ENCODE data around the gene OR51B6. TPM values are rescaled to one million over a fixed set of nuclear protein-coding genes. Genes with fewer than 3 reads are reported as not detected.
"Not testable (repeated sequence)": the region's sequence is repeated elsewhere in the genome, so short reads cannot be mapped to it uniquely, and the experiment has no call there.

OR51B6 gene
- total RNA-seq, 4 donors from 2014 or later = not detected

DNA sequence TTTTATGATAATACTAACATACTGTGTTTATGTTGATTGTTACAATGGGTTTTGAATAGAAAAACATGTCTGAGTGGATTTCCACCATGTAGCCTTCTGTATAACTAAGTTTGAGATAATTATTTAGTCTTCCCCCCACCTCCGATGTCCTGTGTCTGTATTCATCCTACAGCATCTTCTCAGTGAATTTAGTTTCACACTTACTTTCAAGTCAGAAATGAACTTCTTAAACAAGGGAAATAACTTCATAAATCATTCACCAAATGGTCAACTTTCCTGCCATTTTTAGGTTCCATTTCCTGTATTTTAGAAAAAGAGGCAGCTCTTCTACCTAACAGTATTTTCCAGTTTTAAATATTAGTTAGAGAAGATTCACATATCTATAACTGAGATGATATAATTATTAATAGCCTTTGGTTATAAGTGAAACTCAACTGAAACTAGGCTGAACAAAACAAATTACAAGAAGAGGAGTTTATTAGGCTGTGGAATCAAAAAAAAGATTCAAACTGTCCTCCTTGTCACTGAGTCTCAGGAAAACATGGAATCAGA, 11.5 kb upstream of the OR51B6 start:
- intact Hi-C loops (cut with DNase I; ENCODE audit: low total_unique reads) = no loop called here
- 75 to 90% methylated on average over 1 of the region's 1 CpG for WGBS, 2 donors
- TF ChIP-seq, protein P1, sequence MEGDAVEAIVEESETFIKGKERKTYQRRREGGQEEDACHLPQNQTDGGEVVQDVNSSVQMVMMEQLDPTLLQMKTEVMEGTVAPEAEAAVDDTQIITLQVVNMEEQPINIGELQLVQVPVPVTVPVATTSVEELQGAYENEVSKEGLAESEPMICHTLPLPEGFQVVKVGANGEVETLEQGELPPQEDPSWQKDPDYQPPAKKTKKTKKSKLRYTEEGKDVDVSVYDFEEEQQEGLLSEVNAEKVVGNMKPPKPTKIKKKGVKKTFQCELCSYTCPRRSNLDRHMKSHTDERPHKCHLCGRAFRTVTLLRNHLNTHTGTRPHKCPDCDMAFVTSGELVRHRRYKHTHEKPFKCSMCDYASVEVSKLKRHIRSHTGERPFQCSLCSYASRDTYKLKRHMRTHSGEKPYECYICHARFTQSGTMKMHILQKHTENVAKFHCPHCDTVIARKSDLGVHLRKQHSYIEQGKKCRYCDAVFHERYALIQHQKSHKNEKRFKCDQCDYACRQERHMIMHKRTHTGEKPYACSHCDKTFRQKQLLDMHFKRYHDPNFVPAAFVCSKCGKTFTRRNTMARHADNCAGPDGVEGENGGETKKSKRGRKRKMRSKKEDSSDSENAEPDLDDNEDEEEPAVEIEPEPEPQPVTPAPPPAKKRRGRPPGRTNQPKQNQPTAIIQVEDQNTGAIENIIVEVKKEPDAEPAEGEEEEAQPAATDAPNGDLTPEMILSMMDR (IDR thresholded peaks at IDR 0.05) = no peak
- TF ChIP-seq POLR2A (IDR thresholded peaks at IDR 0.05) = no peak
- H3K4me3 ChIP-seq (ENCODE audit: low read depth, poor library complexity, severe bottlenecking) = no peak overlapping the region
- no peak for DNase-seq (ENCODE audit: low spot score in 2 of 2)

DNA sequence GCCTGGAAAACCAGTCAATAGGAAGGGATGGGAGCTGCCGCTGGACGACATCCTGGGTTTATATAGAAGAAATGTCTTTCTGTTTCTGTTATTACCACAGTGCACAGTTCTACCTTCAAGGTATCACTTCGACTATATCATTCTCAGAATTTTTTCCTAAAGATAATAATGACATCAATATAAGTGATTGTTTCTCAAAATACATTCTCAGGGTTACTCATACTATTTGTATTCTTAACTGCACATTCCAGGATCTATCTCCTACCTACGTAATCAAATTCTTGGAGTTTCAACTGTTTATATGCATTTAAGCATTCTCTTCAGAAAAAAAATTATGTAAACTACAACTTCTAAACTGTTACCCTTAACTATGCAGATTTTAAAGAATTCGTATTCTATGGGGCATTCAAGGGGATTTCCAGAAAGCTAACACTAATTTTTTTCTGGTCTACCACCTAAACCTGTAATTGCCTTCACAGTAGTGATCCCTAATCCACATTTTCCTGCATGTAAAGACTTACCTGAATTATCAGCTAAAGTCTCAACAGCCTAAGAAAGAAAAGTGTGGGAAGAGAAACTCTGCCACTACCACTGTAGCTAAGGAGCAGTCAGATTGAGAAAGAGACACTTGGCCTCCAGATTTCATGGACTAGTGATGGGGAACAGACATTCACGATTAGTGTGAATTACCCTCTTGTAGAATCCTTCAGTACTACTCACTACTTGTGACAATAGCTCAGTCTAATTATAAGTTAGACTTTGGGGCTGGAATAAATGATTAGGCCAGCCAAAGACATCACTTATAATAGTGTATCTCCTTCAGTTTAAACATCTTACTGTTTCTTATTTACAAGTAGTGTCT, 7.6 kb upstream of the OR51B6 start, which contains the start of gene OR51B5:
TSS of gene OR51B5 (minus strand) at position 51 of the 862 bp plus-strand sequence. CDS start at position 51, 0 bp downstream.
- no peak within 1 kb of the TSS for H3K4me3 ChIP-seq (ENCODE audit: low read depth, poor library complexity, severe bottlenecking)
- no peak for TF ChIP-seq POLR2A (IDR thresholded peaks at IDR 0.05)
- TF ChIP-seq, protein P1 (IDR thresholded peaks at IDR 0.05) = no peak
- WGBS, 2 donors = 65 to 82% methylated on average over 6 of the region's 6 CpGs
- intact Hi-C loops (cut with DNase I; ENCODE audit: low total_unique reads) = no loop called here
- DNase-seq (ENCODE audit: low spot score in 2 of 2) = no peak

DNA sequence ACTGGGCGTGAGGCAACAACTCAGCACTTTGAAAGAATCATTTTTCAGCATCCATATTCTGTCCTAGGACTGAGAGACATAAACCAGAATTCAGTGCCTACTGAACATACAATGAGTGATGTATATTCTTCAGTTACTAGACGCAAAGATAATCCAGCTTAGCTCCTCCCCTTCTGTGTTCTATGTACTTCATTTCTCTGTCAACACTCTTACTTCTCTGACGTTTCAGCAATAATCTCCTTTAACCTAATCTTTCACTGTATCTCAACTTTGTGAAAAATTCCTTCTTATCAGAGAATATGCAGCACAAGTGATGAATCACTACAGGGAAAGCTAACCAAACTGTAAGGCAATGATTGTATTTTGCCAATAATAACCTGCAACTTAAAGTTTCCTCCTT, 5.5 kb upstream of the OR51B6 start:
- no peak overlapping the region for H3K4me3 ChIP-seq (ENCODE audit: low read depth, poor library complexity, severe bottlenecking)
- intact Hi-C loops (cut with DNase I; ENCODE audit: low total_unique reads) = no loop called here
- DNase-seq (ENCODE audit: low spot score in 2 of 2) = no peak
- TF ChIP-seq, protein P1 (IDR thresholded peaks at IDR 0.05) = no peak
- TF ChIP-seq POLR2A (IDR thresholded peaks at IDR 0.05) = no peak
- 62 to 73% methylated on average over 3 of the region's 3 CpGs for WGBS, 2 donors

DNA sequence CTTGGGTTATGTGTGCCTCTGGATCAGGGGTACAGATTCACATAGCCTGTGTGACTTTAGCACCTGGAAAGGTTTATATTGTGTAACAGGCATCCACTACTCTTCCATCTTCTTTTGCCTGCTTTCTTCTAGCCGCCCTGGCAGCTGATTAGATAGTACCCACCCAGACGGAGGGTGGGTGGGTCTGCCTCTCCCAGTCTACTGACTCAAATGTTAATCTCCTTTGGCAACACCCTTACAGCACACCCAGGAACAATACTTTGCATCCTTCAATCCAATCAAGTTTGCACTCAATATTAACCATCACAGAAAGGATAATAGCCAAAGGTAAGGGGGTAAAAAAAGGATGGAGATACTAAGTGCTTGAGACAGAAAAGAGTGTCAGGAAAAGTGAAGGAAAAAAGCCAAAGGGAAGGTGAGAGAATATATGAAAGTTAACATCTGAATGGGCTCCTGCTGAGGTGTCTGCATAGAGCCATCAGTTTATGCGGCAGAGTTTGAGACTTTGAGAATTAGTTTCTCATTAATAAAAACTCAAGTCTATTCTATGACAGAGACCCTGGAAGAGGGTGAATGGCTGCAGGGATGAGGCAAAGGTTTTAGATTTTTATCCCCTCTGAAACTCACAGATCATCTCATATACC, 2.6 kb upstream of the OR51B6 start:
- TF ChIP-seq POLR2A (IDR thresholded peaks at IDR 0.05) = no peak
- TF ChIP-seq, protein P1 (IDR thresholded peaks at IDR 0.05) = no peak
- 39 to 42% methylated on average over 3 of the region's 3 CpGs for WGBS, 2 donors
- no peak overlapping the region for H3K4me3 ChIP-seq (ENCODE audit: low read depth, poor library complexity, severe bottlenecking)
- intact Hi-C loops (cut with DNase I; ENCODE audit: low total_unique reads) = no loop called here
- DNase-seq (ENCODE audit: low spot score in 2 of 2) = no peak

DNA sequence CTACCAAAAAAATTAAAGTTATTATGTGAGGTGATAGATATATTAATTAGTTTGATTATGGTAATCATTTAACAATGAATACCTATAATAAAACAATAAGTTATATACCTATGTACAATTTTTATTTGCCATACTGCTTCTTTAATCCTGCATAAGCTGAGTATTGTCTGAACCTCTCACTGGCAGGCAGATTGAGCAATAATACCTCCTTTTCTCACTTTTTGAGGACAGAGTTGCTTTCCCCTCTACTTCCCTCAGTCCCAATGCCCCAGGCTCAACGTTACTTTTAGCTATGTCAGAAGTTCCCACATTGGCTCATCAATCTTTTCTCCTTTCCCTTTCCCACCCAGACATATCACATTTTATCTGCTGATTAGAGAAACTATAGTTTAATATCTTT, 1.8 kb upstream of the OR51B6 start:
- intact Hi-C loops (cut with DNase I; ENCODE audit: low total_unique reads) = no loop called here
- 37 to 49% methylated on average over 1 of the region's 1 CpG for WGBS, 2 donors
- DNase-seq (ENCODE audit: low spot score in 2 of 2) = no peak
- no peak overlapping the region for H3K4me3 ChIP-seq (ENCODE audit: low read depth, poor library complexity, severe bottlenecking)
- TF ChIP-seq, protein P1 (IDR thresholded peaks at IDR 0.05) = no peak
- TF ChIP-seq POLR2A (IDR thresholded peaks at IDR 0.05) = no peak

DNA sequence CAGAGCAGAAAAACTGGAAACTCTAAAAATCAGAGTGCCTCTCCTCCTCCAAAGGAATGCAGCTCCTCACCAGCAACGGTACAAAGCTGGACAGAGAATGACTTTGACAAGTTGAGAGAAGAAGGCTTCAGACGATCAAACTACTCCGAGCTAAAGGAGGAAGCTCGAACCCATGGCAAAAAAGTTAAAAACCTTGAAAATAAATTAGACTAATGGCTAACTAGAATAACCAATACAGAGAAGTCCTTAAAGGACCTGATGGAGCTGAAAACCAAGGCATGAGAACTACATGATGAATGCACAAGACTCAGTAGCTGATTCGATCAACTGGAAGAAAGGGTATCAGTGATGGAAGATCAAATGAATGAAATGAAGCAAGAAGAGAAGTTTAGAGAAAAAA, 4.7 kb downstream of the OR51B6 start:
- intact Hi-C loops (cut with DNase I; ENCODE audit: low total_unique reads); H3K4me3 ChIP-seq (ENCODE audit: low read depth, poor library complexity, severe bottlenecking); DNase-seq (ENCODE audit: low spot score in 2 of 2): not testable (repeated sequence)
- 85 to 86% methylated on average over 5 of the region's 5 CpGs for WGBS, 2 donors
